Naive thymus-derived CD8-positive, alpha-beta T cell (primary cell): Measurements from ENCODE around the gene RPL29. TPM values are rescaled to one million over a fixed set of nuclear protein-coding genes. Genes with fewer than 3 reads are reported as not detected.
A peak's percentile ranks its signal among the peaks of the same experiment; 100 is the strongest.
"Not testable (repeated sequence)": the region's sequence is repeated elsewhere in the genome, so short reads cannot be mapped to it uniquely, and the experiment has no call there.

Experiments
- ATAC-seq, 2 donors: fragments of 150-1000 bp; cut with Tn5 transposase in 1 of 2; sonication (Bioruptor Pico), chemical (Tn5 transposase) in 1 of 2; 1 replicate in 1 of 2; 2 replicates in 1 of 2; pipeline ENCODE4 v1.10.0; 2021; ENCODE audit warnings: mild to moderate bottlenecking in 2 of 2, moderate library complexity in 2 of 2
- POLR2A ChIA-PET: fragments of 350-600 bp; sonication (Branson Sonifier 250); formaldehyde crosslinking; loops from one replicate; lab custom pipeline; 2021; ENCODE audit warnings: antibody characterized with exemption; lab: Charles Lee
- DNase-seq, 10 donors: peaks; one replicate each; pipeline versions ENCODE4 v3.0.0 to v3.0.0-alpha.2; 2020 to 2022
- H3K27ac Mint-ChIP-seq, 10 donors: one replicate each; pipeline ENCODE4 v1.8.0; 2020 to 2022; ENCODE audit warnings: mild to moderate bottlenecking in 10 of 10, mixed read lengths in 10 of 10, moderate library complexity in 4 of 10, inconsistent platforms in 1 of 10
- H3K27me3 Mint-ChIP-seq, 5 donors: one replicate each; pipeline ENCODE4 v1.8.0; 2021 to 2022; ENCODE audit warnings: mixed read lengths in 5 of 5
- H3K36me3 Mint-ChIP-seq, 3 donors: one replicate each; pipeline ENCODE4 v1.8.0; 2020 to 2022; ENCODE audit warnings: mixed read lengths in 3 of 3, mild to moderate bottlenecking in 2 of 3, inconsistent platforms in 1 of 3
- H3K4me1 Mint-ChIP-seq, 4 donors: one replicate each; pipeline ENCODE4 v1.8.0; 2021 to 2022; ENCODE audit warnings: mixed read lengths in 4 of 4
- H3K4me3 Mint-ChIP-seq, 10 donors: one replicate each; pipeline ENCODE4 v1.8.0; 2020 to 2022; ENCODE audit warnings: mild to moderate bottlenecking in 10 of 10, mixed read lengths in 10 of 10, moderate library complexity in 6 of 10, inconsistent platforms in 1 of 10
- H3K9me3 Mint-ChIP-seq, 9 donors: one replicate each; pipeline ENCODE4 v1.8.0; 2020 to 2022; ENCODE audit warnings: mixed read lengths in 9 of 9, mild to moderate bottlenecking in 3 of 9, inconsistent platforms in 1 of 9, moderate library complexity in 1 of 9
- polyA plus RNA-seq, 3 donors: library from polyadenylated mRNA; unstranded; fragments of 300-500 nt; fragmentation: Illumina TruSeq; gene quantifications; one replicate each; pipeline ENCODE4 v1.2.3, GENCODE V29; 2021
- total RNA-seq, 8 experiments: library from RNA in 2 of 8; stranded (reverse) in 2 of 8; gene quantifications; one replicate each; pipeline ENCODE4 v1.2.3 and lab custom pipeline; 2021 to 2026

RPL29 gene
- total and polyA plus RNA-seq, 5 experiments from 2014 or later: 1,232 to 1,741 (median 1,632) TPM

GRCh38 chr3:52036222-52036694, 40.6 kb upstream of the RPL29 start:
- POLR2A ChIA-PET: no interaction called here
- ATAC-seq: no peak
- Mint-ChIP-seq H3K36me3 (no peaks in the 10 kb centered on the region), H3K9me3 (no peaks in the 10 kb centered on the region), H3K4me3 (no peak overlapping the region), H3K27me3 (no peaks in the 10 kb centered on the region), H3K27ac (peak overlapping the region in 2 of 10 donors; percentile 14 to 27), H3K4me1 (peaks cover 1 to 6% (median 5%) of the 10 kb centered on the region in 4 donors)
- no peak for DNase-seq

DNA sequence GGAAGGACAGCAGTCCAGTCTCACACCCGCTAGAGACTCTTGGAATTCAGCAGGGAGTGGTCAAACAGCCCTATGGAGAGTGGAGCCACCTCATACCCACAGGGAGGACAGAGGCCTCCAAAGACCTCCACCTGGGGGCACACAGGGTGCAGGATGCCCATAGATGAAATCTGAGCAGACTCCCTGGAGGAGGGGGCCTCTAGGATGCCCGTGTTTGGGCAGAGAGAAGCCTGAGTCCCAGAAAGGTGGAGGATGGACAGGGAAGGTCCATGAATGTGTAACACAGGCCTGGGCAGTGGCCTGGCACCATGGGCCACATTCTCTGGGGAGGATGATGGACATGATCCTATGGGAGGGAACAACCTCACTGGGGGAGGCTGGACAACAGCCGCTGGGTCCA, 39.0 kb upstream of the RPL29 start:
- Mint-ChIP-seq H3K4me3 (no peak overlapping the region), H3K4me1 (peaks cover 0 to 4% (median 2%) of the 10 kb centered on the region in 4 donors), H3K36me3 (no peaks in the 10 kb centered on the region), H3K27me3 (no peaks in the 10 kb centered on the region), H3K9me3 (no peaks in the 10 kb centered on the region), H3K27ac (no peak overlapping the region)
- POLR2A ChIA-PET: no interaction called here
- no peak for DNase-seq
- ATAC-seq: no peak

DNA sequence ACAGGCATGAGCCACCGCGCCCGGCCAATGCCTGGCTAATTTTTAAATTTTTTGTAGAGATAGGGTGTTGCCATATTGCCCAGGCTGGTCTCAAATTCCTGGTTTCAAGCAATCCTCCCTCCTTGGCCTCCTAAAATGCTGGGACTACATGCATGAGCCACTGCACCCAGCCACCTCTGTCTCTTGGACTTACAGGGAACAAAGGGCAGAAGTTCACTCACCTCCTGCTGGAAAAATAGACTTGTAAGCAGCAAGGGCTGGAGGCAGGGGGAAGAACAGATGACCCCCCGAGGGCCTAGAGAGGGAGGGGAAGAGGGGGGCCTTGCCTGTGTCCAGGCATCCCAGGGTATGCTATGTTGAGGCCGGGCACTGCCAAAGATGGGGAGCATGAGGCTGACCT, 38.5 kb upstream of the RPL29 start:
- Mint-ChIP-seq H3K4me1 (peaks cover 0 to 3% (median 2%) of the 10 kb centered on the region in 4 donors), H3K27me3 (no peaks in the 10 kb centered on the region), H3K9me3 (no peaks in the 10 kb centered on the region), H3K4me3 (no peak overlapping the region), H3K27ac (no peak overlapping the region), H3K36me3 (no peaks in the 10 kb centered on the region)
- ATAC-seq (no peak), DNase-seq (no peak)
- POLR2A ChIA-PET: no interaction called here

GRCh38 chr3:52033748-52034147, 38.1 kb upstream of the RPL29 start:
- H3K4me3 Mint-ChIP-seq, POLR2A ChIA-PET, ATAC-seq, H3K27me3 Mint-ChIP-seq, H3K36me3 Mint-ChIP-seq, H3K9me3 Mint-ChIP-seq, H3K4me1 Mint-ChIP-seq, DNase-seq: not testable (repeated sequence)
- H3K27ac Mint-ChIP-seq: peak overlapping the region in 1 of 10 donors; percentile 44

DNA sequence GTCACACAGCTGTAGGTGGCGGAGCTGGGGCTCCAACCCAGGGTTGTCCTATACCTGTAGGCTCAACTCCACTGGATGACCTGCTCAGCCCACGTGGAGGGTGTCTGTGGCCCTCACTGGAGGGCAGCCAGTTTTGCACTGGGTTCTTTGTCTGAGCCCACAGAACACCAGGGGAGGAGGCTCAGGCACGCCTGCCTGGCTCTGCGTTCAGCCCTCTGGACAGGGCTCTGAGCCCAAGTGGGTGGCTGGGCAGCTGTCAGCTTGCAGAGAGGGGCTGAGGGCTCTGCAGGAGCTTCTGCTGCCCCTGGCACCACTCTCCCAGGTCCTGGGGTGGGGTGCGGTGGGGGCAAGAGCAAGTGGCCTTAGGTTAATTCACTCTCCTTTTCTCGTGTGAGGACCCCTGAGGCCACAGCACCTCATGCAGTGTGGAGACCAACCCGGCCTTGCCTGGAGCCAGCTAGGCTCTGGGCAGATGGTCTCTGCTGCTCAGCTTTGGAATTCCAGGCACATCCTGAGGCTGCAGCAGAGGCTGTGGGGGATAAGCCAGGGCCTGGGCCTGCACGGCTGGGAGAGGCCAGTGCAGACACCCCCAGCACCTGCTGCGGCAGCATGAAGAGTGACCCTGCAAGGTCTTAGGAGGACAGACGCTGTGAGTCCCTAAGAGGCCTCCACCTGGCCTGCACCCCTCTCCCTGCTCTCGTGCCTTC, 37.2 kb upstream of the RPL29 start:
- POLR2A ChIA-PET: interaction anchor here (0.6 kb wide), 1 partner anchor 437 kb away, joined by 6 read pairs; no protein-coding TSS in a partner anchor
- H3K27me3 Mint-ChIP-seq: no peaks in the 10 kb centered on the region
- H3K4me1 Mint-ChIP-seq: peaks cover 0 to 3% (median 2%) of the 10 kb centered on the region in 4 donors
- ATAC-seq: no peak
- no peak for DNase-seq
- no peaks in the 10 kb centered on the region for H3K36me3 Mint-ChIP-seq
- H3K4me3 Mint-ChIP-seq: no peak overlapping the region
- H3K9me3 Mint-ChIP-seq: no peaks in the 10 kb centered on the region
- H3K27ac Mint-ChIP-seq: no peak overlapping the region

DNA sequence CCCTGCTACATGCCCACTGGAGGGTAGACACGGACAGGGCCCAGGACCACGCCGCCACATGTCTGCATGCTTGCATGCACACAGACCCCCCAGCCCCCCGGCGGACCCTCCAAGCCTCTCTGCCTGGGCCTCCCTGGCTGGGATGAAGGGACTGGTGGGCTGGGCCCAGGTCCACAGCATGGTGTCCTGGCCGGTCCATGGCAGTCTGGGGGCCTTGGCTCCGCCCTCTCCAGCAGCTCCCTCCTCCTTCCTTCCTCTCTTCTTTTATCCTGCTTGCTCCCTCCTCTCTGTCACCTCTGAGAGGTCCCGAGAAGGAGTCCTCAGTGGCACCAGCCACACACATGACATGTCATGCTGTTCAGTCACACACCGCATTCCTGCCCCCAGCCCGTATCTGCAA, 36.2 kb upstream of the RPL29 start:
- ATAC-seq (no peak), DNase-seq (no peak)
- Mint-ChIP-seq H3K4me3 (no peak overlapping the region), H3K4me1 (peaks cover 0 to 3% (median 2%) of the 10 kb centered on the region in 4 donors), H3K27me3 (no peaks in the 10 kb centered on the region), H3K9me3 (no peaks in the 10 kb centered on the region), H3K27ac (no peak overlapping the region), H3K36me3 (no peaks in the 10 kb centered on the region)
- POLR2A ChIA-PET: no interaction called here

- POLR2A ChIA-PET: no interaction called here
- H3K27ac Mint-ChIP-seq: peak overlapping the region in 1 of 10 donors; percentile 24
- ATAC-seq: no peak
These were observed 35.1 kb upstream of the RPL29 start for GRCh38 chr3:52030714-52031310.

GRCh38 chr3:52029535-52029934, 33.8 kb upstream of the RPL29 start:
- ATAC-seq (no peak), DNase-seq (no peak)
- H3K4me3 Mint-ChIP-seq: no peak overlapping the region
- POLR2A ChIA-PET: interaction anchor here (0.6 kb wide), 2 partner anchors 35 to 213 kb away, joined by 3 to 6 read pairs; no protein-coding TSS in a partner anchor
- peaks cover 0 to 5% (median 0%) of the 10 kb centered on the region in 4 donors for H3K4me1 Mint-ChIP-seq
- H3K36me3 Mint-ChIP-seq: no peaks in the 10 kb centered on the region
- no peaks in the 10 kb centered on the region for H3K9me3 Mint-ChIP-seq
- no peaks in the 10 kb centered on the region for H3K27me3 Mint-ChIP-seq
- no peak overlapping the region for H3K27ac Mint-ChIP-seq

More at GRCh38 chr3:52030714-52031310, 35.1 kb upstream of the RPL29 start:
- no peak for DNase-seq
- Mint-ChIP-seq H3K9me3 (no peaks in the 10 kb centered on the region), H3K4me1 (peaks cover 0 to 5% (median 0%) of the 10 kb centered on the region in 4 donors), H3K4me3 (no peak overlapping the region), H3K27me3 (no peaks in the 10 kb centered on the region), H3K36me3 (no peaks in the 10 kb centered on the region)

DNA sequence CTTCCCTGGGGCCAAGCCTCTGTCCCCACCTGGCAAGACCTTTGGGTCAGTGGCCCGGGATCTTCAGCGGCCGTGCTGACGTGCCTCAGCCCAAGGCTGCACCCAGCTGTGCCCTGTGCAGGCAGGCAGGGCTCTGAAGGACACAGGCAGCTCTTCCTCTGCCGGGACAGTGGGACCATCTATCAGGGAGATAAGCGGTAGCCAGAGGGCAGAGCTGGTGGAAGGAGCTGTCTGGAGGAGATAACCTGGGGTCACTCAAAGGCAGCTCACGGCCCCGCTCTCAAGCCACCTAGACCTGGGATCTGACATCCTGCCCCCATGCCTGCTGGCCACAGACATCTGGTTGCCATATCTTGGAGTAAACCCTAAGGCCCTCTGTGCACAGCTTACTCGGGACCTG, 33.4 kb upstream of the RPL29 start:
- H3K27ac Mint-ChIP-seq: peak overlapping the region in 1 of 10 donors; percentile 40
- ATAC-seq (no peak), DNase-seq (no peak)
- no peak overlapping the region for H3K4me3 Mint-ChIP-seq
- H3K36me3 Mint-ChIP-seq: no peaks in the 10 kb centered on the region
- H3K27me3 Mint-ChIP-seq: no peaks in the 10 kb centered on the region
- POLR2A ChIA-PET: interaction anchor here (0.6 kb wide), 2 partner anchors 35 to 214 kb away, joined by 3 to 6 read pairs; no protein-coding TSS in a partner anchor
- peaks cover 0 to 5% (median 2%) of the 10 kb centered on the region in 4 donors for H3K4me1 Mint-ChIP-seq
- no peaks in the 10 kb centered on the region for H3K9me3 Mint-ChIP-seq

GRCh38 chr3:52028572-52028971, 32.9 kb upstream of the RPL29 start:
- DNase-seq (no peak), ATAC-seq (no peak)
- peaks cover 0 to 5% (median 2%) of the 10 kb centered on the region in 4 donors for H3K4me1 Mint-ChIP-seq
- no peaks in the 10 kb centered on the region for H3K27me3 Mint-ChIP-seq
- H3K4me3 Mint-ChIP-seq: no peak overlapping the region
- no peaks in the 10 kb centered on the region for H3K9me3 Mint-ChIP-seq
- no peaks in the 10 kb centered on the region for H3K36me3 Mint-ChIP-seq
- peak overlapping the region in 1 of 10 donors; percentile 40 for H3K27ac Mint-ChIP-seq
- POLR2A ChIA-PET: interaction anchor here (0.6 kb wide), 2 partner anchors 36 to 126 kb away, joined by 3 read pairs; partner anchors contain the start of gene POC1A

- H3K27ac Mint-ChIP-seq: peak overlapping the region in 4 of 10 donors; percentile 6 to 78 (median 47)
- no peak for ATAC-seq
- H3K27me3 Mint-ChIP-seq: no peaks in the 10 kb centered on the region
These were observed 30.3 kb upstream of the RPL29 start for GRCh38 chr3:52026041-52026440.

GRCh38 chr3:52025453-52025852, 29.8 kb upstream of the RPL29 start:
- peaks cover 0 to 7% (median 2%) of the 10 kb centered on the region in 4 donors for H3K4me1 Mint-ChIP-seq
- H3K36me3 Mint-ChIP-seq: no peaks in the 10 kb centered on the region
- H3K27me3 Mint-ChIP-seq: no peaks in the 10 kb centered on the region
- no peak overlapping the region for H3K27ac Mint-ChIP-seq
- POLR2A ChIA-PET: no interaction called here
- no peaks in the 10 kb centered on the region for H3K9me3 Mint-ChIP-seq
- H3K4me3 Mint-ChIP-seq: no peak overlapping the region
- ATAC-seq (no peak), DNase-seq (no peak)

More at GRCh38 chr3:52026041-52026440, 30.3 kb upstream of the RPL29 start:
- POLR2A ChIA-PET: no interaction called here
- peaks cover 0 to 7% (median 2%) of the 10 kb centered on the region in 4 donors for H3K4me1 Mint-ChIP-seq
- H3K4me3 Mint-ChIP-seq: no peak overlapping the region
- no peak for DNase-seq
- no peaks in the 10 kb centered on the region for H3K9me3 Mint-ChIP-seq
- no peaks in the 10 kb centered on the region for H3K36me3 Mint-ChIP-seq
